ENCODE data around the gene OR52N4. TPM values are rescaled to one million over a fixed set of nuclear protein-coding genes. Genes with fewer than 3 reads are reported as not detected.

The OR52N4 gene
- total and polyA plus RNA-seq, 8 donors: 0.10 TPM; not detected in 7

DNA sequence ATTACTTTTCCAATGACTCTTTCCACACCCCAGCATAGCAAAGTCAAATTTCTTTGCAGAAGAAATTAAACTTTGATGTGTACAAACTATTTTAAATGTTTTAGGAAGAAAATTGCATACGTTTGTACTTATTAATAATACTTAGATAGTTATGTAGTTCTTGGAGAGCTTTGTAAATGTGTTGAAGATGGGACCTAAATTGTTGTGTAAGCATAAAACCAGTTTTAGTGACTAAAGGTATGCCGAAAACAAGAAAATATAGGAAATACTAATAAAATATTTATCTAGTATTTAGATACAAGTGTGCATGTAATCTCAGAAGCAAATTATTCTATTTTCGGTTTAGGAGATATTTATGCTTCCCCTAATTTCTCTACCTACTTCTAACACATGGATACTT, 4.2 kb upstream of the OR52N4 start:
- Histone ChIP-seq H3K4me1 (no peaks in the 10 kb centered on the region), H3K27ac (no peak overlapping the region), H3K4me3 (no peak overlapping the region), H3K36me3 (no peaks in the 10 kb centered on the region), H3K27me3 (no peaks in the 10 kb centered on the region), H3K9me3 (no peaks in the 10 kb centered on the region)
- WGBS, 5 donors: 68 to 82% (median 74%) methylated on average over 3 of the region's 3 CpGs
- intact Hi-C loops (cut with DNase I; ENCODE audit: low total_unique reads): no loop called here
- no peak for TF ChIP-seq POLR2AphosphoS5 (IDR thresholded peaks at IDR 0.05)
- TF ChIP-seq EP300 (IDR thresholded peaks at IDR 0.05): no peak
- TF ChIP-seq, protein P1, sequence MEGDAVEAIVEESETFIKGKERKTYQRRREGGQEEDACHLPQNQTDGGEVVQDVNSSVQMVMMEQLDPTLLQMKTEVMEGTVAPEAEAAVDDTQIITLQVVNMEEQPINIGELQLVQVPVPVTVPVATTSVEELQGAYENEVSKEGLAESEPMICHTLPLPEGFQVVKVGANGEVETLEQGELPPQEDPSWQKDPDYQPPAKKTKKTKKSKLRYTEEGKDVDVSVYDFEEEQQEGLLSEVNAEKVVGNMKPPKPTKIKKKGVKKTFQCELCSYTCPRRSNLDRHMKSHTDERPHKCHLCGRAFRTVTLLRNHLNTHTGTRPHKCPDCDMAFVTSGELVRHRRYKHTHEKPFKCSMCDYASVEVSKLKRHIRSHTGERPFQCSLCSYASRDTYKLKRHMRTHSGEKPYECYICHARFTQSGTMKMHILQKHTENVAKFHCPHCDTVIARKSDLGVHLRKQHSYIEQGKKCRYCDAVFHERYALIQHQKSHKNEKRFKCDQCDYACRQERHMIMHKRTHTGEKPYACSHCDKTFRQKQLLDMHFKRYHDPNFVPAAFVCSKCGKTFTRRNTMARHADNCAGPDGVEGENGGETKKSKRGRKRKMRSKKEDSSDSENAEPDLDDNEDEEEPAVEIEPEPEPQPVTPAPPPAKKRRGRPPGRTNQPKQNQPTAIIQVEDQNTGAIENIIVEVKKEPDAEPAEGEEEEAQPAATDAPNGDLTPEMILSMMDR (IDR thresholded peaks at IDR 0.05): no peak
- no peak for TF ChIP-seq POLR2A (IDR thresholded peaks at IDR 0.05)
- DNase-seq: no peak

DNA sequence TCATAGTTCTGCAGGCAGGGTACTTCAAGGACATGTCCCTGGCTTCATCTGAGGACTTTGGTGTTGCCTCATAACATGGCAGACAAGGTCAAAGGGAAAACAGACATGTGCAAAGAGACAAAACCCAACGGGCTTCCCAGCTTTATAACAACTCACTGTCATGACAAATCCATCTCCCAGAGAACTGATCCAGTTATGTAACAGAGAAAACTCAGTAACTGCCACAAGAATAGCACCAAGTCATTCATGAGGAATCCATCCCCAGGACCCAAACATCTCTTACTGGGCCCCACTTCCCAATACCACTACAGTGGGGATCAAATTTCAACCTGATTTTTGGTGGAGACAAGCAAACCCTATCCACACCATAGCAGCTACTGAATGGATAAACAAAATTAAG, 13.0 kb downstream of the OR52N4 start:
- Histone ChIP-seq H3K27me3 (no peaks in the 10 kb centered on the region), H3K27ac (no peak overlapping the region), H3K4me3 (no peak overlapping the region), H3K4me1 (no peaks in the 10 kb centered on the region), H3K36me3 (no peaks in the 10 kb centered on the region), H3K9me3 (no peaks in the 10 kb centered on the region)
- no peak for DNase-seq
- intact Hi-C loops (cut with DNase I; ENCODE audit: low total_unique reads): no loop called here
- no peak for TF ChIP-seq POLR2AphosphoS5 (IDR thresholded peaks at IDR 0.05)
- WGBS, 5 donors: 11 to 69% (median 50%) methylated on average over 1 of the region's 1 CpG

GRCh38 chr11:5783255-5783654, 29.2 kb downstream of the OR52N4 start, which contains the start of gene OR52N5:
Gene OR52N5, minus strand, starts transcription at chr11:5783355. Its CDS starts 4,721 bp downstream, at chr11:5778634.
- Histone ChIP-seq H3K27ac (no peak within 1 kb of the TSS), H3K36me3 (no peaks in the 10 kb centered on the region), H3K27me3 (no peaks in the 10 kb centered on the region), H3K4me3 (no peak within 1 kb of the TSS), H3K4me1 (no peaks in the 10 kb centered on the region), H3K9me3 (no peaks in the 10 kb centered on the region)
- no peak for TF ChIP-seq POLR2A (IDR thresholded peaks at IDR 0.05)
- no peak for TF ChIP-seq POLR2AphosphoS5 (IDR thresholded peaks at IDR 0.05)
- TF ChIP-seq EP300 (IDR thresholded peaks at IDR 0.05): no peak
- TF ChIP-seq, protein P1 (IDR thresholded peaks at IDR 0.05): no peak
- intact Hi-C loops (cut with DNase I; ENCODE audit: low total_unique reads): no loop called here
- WGBS, 5 donors: 20 to 62% (median 40%) methylated on average over 4 of the region's 4 CpGs
- no peak for DNase-seq

DNA sequence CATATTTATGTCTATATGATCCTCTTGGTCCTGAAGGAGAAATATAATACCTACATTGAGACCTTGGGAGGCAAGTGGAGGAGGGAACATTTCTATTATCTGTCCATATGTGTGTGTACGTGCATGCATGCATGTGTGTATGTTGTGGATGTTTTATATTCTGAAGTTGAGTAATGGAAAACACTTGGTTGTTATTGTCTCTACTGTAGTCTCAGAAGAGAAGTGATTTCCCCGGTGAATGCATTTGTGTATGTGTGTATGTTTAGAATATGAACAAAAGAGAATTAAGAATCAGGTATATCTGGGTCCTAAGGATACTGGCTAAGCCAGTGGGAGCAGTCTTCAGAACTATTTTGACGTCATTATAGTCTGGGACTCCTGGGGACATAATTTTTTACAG, 37.1 kb downstream of the OR52N4 start, which contains the start of gene OR52N1:
TSS of gene OR52N1 (minus strand) at position 101 of the 400 bp plus-strand sequence. CDS start 2,449 bp downstream, outside the sequence.
- H3K4me1 ChIP-seq: no peaks in the 10 kb centered on the region
- H3K27ac ChIP-seq: no peak within 1 kb of the TSS
- H3K27me3 ChIP-seq: no peaks in the 10 kb centered on the region
- 71 to 79% (median 73%) methylated on average over 3 of the region's 3 CpGs for WGBS, 5 donors
- intact Hi-C loops (cut with DNase I; ENCODE audit: low total_unique reads): no loop called here
- no peaks in the 10 kb centered on the region for H3K36me3 ChIP-seq
- DNase-seq: no peak
- H3K9me3 ChIP-seq: no peaks in the 10 kb centered on the region
- no peak within 1 kb of the TSS for H3K4me3 ChIP-seq
- TF ChIP-seq POLR2AphosphoS5 (IDR thresholded peaks at IDR 0.05) (no peak), EP300 (IDR thresholded peaks at IDR 0.05) (no peak), POLR2A (IDR thresholded peaks at IDR 0.05) (no peak)
- TF ChIP-seq, protein P1 (IDR thresholded peaks at IDR 0.05): no peak

- H3K4me3 ChIP-seq: no peak overlapping the region
- H3K4me1 ChIP-seq: no peaks in the 10 kb centered on the region
- 83 to 91% (median 86%) methylated on average over 6 of the region's 6 CpGs for WGBS, 5 donors
- TF ChIP-seq, protein P1 (IDR thresholded peaks at IDR 0.05): no peak
- H3K36me3 ChIP-seq: no peaks in the 10 kb centered on the region
- H3K27ac ChIP-seq: no peak overlapping the region
- no peak for DNase-seq
- no peaks in the 10 kb centered on the region for H3K27me3 ChIP-seq
- no peaks in the 10 kb centered on the region for H3K9me3 ChIP-seq
- intact Hi-C loops (cut with DNase I; ENCODE audit: low total_unique reads): no loop called here
Measured at GRCh38 chr11:5796541-5796940, 42.5 kb downstream of the OR52N4 start.
